GM06990 (cell line): ENCODE results near the gene ASIC2.

Experiments
- DNase-seq: peaks from one replicate; pipeline ENCODE4 v3.0.0-alpha.2; 2011; ENCODE audit not compliant: insufficient read length; ENCODE audit errors: extremely low read depth
- H3K27me3 ChIP-seq: replicated peaks from 2 replicates; pipeline ENCODE4 v1.6.0; 2011; ENCODE audit warnings: low read length; ENCODE audit not compliant: control insufficient read depth, insufficient read depth
- H3K36me3 ChIP-seq: 2 replicates; pipeline ENCODE4 v1.5.1; 2011; ENCODE audit warnings: low read length; ENCODE audit not compliant: control insufficient read depth, insufficient read depth
- H3K4me3 ChIP-seq: replicated peaks from 2 replicates; pipeline ENCODE4 v1.5.1; 2011; ENCODE audit warnings: low read depth, mild to moderate bottlenecking, control low read depth, low read length
- TF ChIP-seq, protein P1 (sequence below): IDR thresholded peaks from 2 replicates; pipeline ENCODE4 v1.5.1; 2011; ENCODE audit warnings: low read length, control low read depth, mild to moderate bottlenecking, inconsistent platforms; ENCODE audit not compliant: insufficient read depth, poor library complexity, severe bottlenecking

Gene ASIC2

DNA sequence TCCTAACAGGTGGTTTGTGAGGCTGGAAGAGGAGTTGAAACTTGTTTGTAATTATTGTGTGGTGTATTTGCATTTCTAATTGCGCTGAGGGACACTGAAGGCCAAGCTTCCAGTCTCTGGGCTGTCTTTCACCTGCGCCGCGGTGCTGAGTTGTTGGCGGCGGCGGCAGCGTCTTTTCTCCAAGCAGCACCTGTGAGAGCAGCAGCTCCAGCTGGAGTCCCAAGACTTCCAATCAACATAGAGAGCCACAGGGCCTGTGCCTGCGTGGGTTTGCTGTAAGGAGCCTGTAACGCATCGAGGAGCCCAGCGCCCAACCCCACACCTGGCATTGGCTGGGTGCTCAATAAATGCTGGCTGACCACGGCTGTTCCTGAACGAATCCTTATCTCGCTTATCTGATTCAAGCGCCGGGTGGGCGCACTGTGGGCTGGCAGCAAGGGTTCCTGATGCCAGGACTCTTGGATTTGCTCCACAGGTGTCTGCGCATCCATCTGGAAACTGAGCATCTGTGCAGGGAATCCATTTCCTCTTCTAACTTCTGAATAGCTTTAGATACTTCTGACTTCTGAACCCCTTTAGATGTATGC lies 138.1 kb downstream of the ASIC2 start:
- TF ChIP-seq, protein P1, sequence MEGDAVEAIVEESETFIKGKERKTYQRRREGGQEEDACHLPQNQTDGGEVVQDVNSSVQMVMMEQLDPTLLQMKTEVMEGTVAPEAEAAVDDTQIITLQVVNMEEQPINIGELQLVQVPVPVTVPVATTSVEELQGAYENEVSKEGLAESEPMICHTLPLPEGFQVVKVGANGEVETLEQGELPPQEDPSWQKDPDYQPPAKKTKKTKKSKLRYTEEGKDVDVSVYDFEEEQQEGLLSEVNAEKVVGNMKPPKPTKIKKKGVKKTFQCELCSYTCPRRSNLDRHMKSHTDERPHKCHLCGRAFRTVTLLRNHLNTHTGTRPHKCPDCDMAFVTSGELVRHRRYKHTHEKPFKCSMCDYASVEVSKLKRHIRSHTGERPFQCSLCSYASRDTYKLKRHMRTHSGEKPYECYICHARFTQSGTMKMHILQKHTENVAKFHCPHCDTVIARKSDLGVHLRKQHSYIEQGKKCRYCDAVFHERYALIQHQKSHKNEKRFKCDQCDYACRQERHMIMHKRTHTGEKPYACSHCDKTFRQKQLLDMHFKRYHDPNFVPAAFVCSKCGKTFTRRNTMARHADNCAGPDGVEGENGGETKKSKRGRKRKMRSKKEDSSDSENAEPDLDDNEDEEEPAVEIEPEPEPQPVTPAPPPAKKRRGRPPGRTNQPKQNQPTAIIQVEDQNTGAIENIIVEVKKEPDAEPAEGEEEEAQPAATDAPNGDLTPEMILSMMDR = no peak
- no peak overlapping the region for H3K4me3 ChIP-seq
- H3K36me3 ChIP-seq = no peaks in the 10 kb centered on the region
- DNase-seq = no peak
- peaks cover 1% of the 10 kb centered on the region; the same call in 1 of the 2 replicates for H3K27me3 ChIP-seq

DNA sequence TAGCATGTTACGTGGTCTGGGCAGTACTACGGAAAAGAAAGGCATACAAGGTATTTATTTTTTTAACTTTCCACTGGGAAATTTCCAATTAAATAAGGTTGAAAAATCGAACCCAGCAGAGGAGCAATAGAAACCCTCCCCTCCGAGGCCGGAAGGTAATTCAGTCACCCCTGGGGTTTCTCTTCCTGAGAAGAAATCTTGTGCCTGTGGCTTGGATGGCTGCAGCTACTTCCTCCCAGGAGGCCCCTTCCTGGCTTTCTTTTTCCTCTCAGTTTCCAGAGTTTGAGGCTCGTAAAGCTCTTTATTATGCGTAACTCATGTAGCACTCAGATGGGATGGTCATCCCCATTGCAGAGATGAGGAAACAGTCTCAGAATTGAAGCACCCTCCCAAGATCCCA lies 140.3 kb downstream of the ASIC2 start:
- no peak for DNase-seq
- H3K36me3 ChIP-seq = no peaks in the 10 kb centered on the region
- no peak overlapping the region for H3K4me3 ChIP-seq
- no peaks in the 10 kb centered on the region; the same call in 1 of the 2 replicates for H3K27me3 ChIP-seq
- TF ChIP-seq, protein P1 = no peak

DNA sequence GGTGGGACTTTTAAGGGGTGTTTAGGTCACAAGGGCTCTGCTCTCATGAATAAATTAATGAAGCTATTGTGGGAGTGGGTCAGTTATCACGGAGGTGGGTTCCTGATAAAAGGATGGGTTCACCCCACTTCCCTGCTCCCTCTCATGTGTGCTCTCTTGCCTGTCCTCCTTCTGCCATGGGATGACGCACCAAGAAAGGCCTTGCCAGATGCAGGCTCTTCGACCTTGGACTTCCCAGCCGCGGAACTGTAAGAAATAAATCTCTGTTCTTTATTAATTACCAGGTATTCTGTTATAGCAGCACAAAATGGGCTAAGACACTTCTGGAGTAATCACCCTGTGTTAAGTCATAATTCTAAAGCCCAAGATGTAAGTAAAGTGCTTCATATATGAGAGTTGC lies 141.5 kb downstream of the ASIC2 start:
- H3K4me3 ChIP-seq = no peak overlapping the region
- H3K27me3 ChIP-seq = no peaks in the 10 kb centered on the region
- DNase-seq = no peak
- no peaks in the 10 kb centered on the region for H3K36me3 ChIP-seq
- TF ChIP-seq, protein P1 = no peak

DNA sequence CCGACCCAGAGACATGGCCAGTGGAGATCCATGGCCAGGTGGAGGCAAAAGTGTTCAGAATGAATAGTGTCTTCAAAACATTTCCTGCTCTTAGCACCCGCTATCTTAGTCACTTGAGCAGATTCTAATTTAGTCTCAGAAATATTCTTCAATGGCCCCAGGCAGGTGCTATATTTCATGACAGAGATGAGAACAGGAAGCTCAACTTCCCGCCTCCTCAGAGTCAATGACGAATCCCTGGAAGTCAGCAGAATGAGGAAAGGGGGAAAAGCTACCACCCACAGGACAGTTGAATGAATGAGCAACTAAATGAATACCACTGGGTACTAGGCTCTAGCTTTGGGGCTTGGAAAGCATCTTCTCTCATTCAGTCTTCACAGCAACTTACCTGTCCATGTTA lies 147.2 kb downstream of the ASIC2 start:
- H3K4me3 ChIP-seq = no peak overlapping the region
- H3K27me3 ChIP-seq = no peaks in the 10 kb centered on the region
- DNase-seq = no peak
- TF ChIP-seq, protein P1 = no peak
- H3K36me3 ChIP-seq = no peaks in the 10 kb centered on the region

DNA sequence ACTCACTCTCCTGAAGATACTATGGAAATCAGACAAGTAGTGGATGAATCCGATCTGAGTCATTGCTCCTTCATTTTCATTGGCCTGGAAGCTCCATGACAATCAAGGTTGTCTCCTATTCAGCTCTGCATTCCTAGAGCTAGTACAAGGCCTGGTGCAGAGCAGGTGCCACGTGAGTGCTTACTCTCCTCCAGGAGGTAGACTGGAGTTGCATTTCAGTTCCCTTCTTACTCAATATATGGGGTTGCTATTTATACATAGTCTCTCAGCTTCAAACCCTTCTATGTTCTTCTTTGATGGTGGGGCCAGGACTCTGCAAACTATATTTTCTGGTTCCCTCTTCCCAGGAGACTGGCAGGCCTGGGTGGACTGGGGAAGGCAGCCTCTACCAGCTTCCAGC lies 148.3 kb downstream of the ASIC2 start:
- H3K27me3 ChIP-seq = no peaks in the 10 kb centered on the region
- DNase-seq = no peak
- no peak overlapping the region for H3K4me3 ChIP-seq
- TF ChIP-seq, protein P1 = no peak
- no peaks in the 10 kb centered on the region for H3K36me3 ChIP-seq
